GM21390 (cell line): ENCODE data around the gene SPATA4.
A peak's percentile ranks its signal among the peaks of the same experiment; 100 is the strongest.

Experiments
- ATAC-seq: cut with Tn5 transposase; IDR thresholded peaks from one replicate; pipeline ENCODE4 v1.9.1; 2021; ENCODE audit not compliant: unreplicated experiment

SPATA4 gene

GRCh38 chr4:176189891-176190795 is 5.2 kb downstream of the SPATA4 start:
- no peak for ATAC-seq

- ATAC-seq = no peak
Measured at GRCh38 chr4:176188654-176189053, 6.7 kb downstream of the SPATA4 start.

- peak; percentile 50 for ATAC-seq
Measured at GRCh38 chr4:176187624-176188023, 7.8 kb downstream of the SPATA4 start.

- ATAC-seq = no peak
Measured at GRCh38 chr4:176186671-176187395, 8.6 kb downstream of the SPATA4 start.

GRCh38 chr4:176186067-176186466 is 9.3 kb downstream of the SPATA4 start:
- ATAC-seq = peak; percentile 50

GRCh38 chr4:176185051-176185450 is 10.3 kb downstream of the SPATA4 start:
- ATAC-seq = no peak

- no peak for ATAC-seq
Measured at GRCh38 chr4:176163041-176163440, 32.3 kb downstream of the SPATA4 start.

- ATAC-seq = no peak
Measured at GRCh38 chr4:176156656-176157055, 38.7 kb downstream of the SPATA4 start.

GRCh38 chr4:176153124-176153523 is 42.3 kb downstream of the SPATA4 start:
- no peak for ATAC-seq

- peak; percentile 20 for ATAC-seq
Measured at GRCh38 chr4:176150704-176151103, 44.7 kb downstream of the SPATA4 start.

GRCh38 chr4:176150356-176150682 is 45.1 kb downstream of the SPATA4 start:
- peak; percentile 70 for ATAC-seq

GRCh38 chr4:176149680-176150355 is 45.6 kb downstream of the SPATA4 start:
- peak; percentile 4 for ATAC-seq

- no peak for ATAC-seq
Measured at GRCh38 chr4:176142253-176142652, 53.1 kb downstream of the SPATA4 start.

GRCh38 chr4:176139518-176139917 is 55.9 kb downstream of the SPATA4 start:
- ATAC-seq = no peak

- no peak for ATAC-seq
Measured at GRCh38 chr4:176137631-176138030, 57.8 kb downstream of the SPATA4 start.

- ATAC-seq = peak; percentile 53
Measured at GRCh38 chr4:176134670-176135069, 60.7 kb downstream of the SPATA4 start.
